GM10248 (cell line): Measurements from ENCODE around the gene GHRH.

Experiments
- CTCF ChIA-PET: fragments of 300-600 bp; sonication (Branson Sonifier 250); formaldehyde crosslinking; extraction: SDS; loops from one replicate; lab custom pipeline; 2021; ENCODE audit warnings: antibody characterized with exemption; lab: Yijun Ruan, JAX
- POLR2A ChIA-PET: fragments of 350-650 bp; sonication (Branson Sonifier 250); formaldehyde crosslinking; extraction: SDS; loops from one replicate; lab custom pipeline; 2020; ENCODE audit warnings: antibody characterized with exemption; lab: Yijun Ruan, JAX
- DNase-seq: peaks from one replicate; pipeline ENCODE4 v3.0.0; 2012; ENCODE audit errors: extremely low spot score
- TF ChIP-seq, protein P1 (sequence below): IDR thresholded peaks from 2 replicates; pipeline ENCODE4 v1.5.1; 2012; ENCODE audit warnings: mild to moderate bottlenecking, low read depth; ENCODE audit errors: extremely low read depth, missing control alignments, control extremely low read depth

Gene GHRH

DNA sequence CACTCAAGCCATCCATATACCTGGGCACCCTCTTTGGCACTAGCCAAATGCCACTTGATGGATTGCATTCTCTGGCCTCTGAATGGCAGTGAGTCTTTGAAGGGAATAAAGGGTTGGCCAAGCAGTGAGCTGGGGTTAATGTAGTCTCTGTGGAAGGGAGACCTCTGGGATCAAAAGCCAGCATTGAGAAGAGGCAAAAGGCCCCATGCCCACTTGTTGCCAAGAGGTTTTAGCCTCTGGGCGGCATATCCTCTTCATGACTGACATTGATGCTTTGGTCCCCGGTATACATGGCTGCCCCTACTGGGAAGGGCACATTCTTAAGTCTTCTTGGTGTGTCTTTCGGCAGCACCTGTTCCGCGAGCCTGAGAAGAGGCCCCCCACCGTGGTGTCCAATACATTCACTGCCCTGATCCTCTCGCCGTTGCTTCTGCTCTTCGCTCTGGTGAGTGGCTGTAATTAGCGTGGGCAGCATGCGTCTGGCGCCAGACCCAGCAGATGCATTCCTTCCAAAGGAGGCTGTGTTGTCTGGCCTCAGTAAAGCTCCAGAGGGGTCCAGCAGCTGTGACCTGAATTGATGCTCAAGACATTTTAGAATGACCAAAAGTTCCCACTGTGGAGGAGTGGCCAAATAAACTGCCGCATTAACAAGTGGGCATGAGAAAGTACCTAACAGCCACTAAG, 29.5 kb downstream of the GHRH start:
- ChIA-PET CTCF (interaction anchor here (1.5 kb wide), 1 partner anchor 10 kb away, joined by 4 read pairs; no protein-coding TSS in a partner anchor), POLR2A (no interaction called here)
- TF ChIP-seq, protein P1, sequence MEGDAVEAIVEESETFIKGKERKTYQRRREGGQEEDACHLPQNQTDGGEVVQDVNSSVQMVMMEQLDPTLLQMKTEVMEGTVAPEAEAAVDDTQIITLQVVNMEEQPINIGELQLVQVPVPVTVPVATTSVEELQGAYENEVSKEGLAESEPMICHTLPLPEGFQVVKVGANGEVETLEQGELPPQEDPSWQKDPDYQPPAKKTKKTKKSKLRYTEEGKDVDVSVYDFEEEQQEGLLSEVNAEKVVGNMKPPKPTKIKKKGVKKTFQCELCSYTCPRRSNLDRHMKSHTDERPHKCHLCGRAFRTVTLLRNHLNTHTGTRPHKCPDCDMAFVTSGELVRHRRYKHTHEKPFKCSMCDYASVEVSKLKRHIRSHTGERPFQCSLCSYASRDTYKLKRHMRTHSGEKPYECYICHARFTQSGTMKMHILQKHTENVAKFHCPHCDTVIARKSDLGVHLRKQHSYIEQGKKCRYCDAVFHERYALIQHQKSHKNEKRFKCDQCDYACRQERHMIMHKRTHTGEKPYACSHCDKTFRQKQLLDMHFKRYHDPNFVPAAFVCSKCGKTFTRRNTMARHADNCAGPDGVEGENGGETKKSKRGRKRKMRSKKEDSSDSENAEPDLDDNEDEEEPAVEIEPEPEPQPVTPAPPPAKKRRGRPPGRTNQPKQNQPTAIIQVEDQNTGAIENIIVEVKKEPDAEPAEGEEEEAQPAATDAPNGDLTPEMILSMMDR: no peak
- no peak for DNase-seq

DNA sequence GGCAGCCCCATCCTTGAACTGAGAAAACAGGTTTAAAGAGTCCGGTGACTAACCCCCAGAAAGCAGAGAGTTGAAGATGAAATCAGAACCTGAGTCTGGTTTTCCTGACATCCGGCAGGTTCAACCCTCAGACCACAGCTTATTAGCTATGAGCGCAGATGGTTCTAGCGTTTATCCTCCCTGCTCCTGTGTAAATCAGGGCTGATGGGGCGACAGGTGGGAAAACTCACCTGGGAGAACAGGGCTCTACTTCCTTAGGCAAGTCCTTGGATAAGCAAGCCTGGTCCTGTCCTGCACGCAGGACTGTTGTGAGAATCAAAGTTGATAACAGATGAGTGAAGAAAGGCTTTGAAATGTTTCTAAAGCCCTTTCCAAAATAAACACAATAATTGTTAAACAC, 31.4 kb downstream of the GHRH start:
- TF ChIP-seq, protein P1: no peak
- POLR2A ChIA-PET: no interaction called here
- CTCF ChIA-PET: interaction anchor here (1.0 to 1.5 kb wide), 3 partner anchors 10 to 35 kb away, joined by 3 to 11 read pairs (median 4); no protein-coding TSS in a partner anchor
- DNase-seq: no peak

DNA sequence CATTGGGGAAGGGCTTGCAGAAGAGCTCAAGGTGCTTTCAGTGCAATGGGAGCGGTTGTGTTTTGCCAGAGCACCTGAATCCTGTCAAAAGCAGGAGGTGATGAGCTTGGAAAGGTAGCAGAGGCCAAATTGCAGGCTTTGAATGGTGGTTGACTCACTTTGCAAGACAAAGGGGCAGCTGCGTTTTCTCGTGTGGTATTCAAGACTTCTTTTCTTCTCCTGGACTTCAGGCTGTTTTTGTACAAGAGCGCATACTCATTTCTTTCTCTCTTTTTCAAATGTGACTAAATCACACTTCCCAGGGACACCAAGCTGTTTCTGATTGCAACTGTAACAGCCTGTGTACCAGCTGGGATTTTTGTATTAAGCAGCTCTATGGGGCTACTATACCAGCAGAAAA, 32.3 kb downstream of the GHRH start:
- POLR2A ChIA-PET: no interaction called here
- DNase-seq: no peak
- TF ChIP-seq, protein P1: no peak
- CTCF ChIA-PET: interaction anchor here (1.0 to 1.5 kb wide), 2 partner anchors 11 to 33 kb away, joined by 3 to 11 read pairs; no protein-coding TSS in a partner anchor

DNA sequence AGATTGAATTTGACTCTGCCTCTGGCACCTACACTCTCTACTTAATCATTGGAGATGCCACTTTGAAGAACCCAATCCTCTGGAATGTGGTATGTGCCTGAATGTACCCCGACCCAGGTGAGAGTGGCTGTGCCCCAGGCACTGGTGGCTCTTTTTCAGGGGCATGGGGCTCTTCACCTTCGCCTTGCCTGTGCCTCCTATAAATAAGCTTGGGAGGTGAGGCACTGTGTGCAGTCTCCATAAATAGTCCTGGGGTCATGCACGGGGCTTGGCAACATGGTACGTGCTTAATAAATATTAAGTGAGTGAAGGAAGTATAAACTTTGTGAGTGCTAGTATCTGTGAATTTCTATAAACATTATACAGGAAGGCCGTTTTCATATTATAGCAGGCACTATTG, 33.0 kb downstream of the GHRH start:
- POLR2A ChIA-PET: no interaction called here
- CTCF ChIA-PET: interaction anchor here (1.0 to 1.5 kb wide), 2 partner anchors 12 to 33 kb away, joined by 3 to 11 read pairs; no protein-coding TSS in a partner anchor
- TF ChIP-seq, protein P1: no peak
- no peak for DNase-seq

DNA sequence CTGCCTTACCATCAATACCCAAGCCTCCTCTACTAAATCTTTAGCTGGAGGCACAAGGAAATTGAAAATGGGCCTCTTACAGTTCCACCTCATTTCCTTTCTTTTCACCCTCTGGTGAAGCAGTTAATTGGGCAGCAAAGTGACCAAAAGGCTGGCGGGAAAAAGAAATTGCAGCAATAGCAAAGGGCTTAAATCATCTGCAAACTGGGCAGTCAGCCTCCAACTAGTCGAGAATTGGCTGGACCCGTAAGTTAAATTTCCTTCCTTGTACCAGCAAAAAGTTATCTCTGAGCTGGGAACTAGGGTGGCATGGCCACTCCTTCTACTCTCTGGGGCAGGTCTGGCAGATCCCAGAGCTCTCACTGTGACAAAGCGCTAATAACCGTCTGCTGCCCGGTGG, 33.5 kb downstream of the GHRH start:
- TF ChIP-seq, protein P1: no peak
- CTCF ChIA-PET: interaction anchor here (0.9 to 1.5 kb wide), 2 partner anchors 8 to 32 kb away, joined by 3 to 4 read pairs; no protein-coding TSS in a partner anchor
- POLR2A ChIA-PET: no interaction called here
- DNase-seq: no peak

DNA sequence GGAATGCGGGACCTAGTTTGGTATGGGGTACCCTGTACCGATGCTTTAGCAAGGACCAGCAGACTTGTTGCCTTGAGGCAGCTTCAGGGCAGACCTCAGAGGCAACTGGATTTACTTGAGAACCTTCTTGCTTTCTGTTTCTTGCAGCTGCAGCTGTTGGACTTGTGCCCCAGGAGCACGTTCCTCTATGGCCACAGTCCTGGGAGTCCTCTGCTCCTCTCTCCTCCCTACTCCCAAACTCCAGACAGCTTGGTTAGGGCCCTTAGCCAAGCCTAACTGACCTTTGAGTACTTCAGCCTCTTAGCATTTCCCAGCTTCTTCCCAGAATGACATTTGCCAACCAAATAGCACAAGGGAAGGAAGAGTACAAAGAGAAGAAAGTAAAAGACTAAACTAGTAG, 34.7 kb downstream of the GHRH start:
- ChIA-PET CTCF (interaction anchor here (1.0 to 1.5 kb wide), 3 partner anchors 10 to 31 kb away, joined by 3 to 4 read pairs (median 4); no protein-coding TSS in a partner anchor), POLR2A (no interaction called here)
- TF ChIP-seq, protein P1: no peak
- DNase-seq: no peak
